ENCODE measurements around the gene ARRB2.

DNA sequence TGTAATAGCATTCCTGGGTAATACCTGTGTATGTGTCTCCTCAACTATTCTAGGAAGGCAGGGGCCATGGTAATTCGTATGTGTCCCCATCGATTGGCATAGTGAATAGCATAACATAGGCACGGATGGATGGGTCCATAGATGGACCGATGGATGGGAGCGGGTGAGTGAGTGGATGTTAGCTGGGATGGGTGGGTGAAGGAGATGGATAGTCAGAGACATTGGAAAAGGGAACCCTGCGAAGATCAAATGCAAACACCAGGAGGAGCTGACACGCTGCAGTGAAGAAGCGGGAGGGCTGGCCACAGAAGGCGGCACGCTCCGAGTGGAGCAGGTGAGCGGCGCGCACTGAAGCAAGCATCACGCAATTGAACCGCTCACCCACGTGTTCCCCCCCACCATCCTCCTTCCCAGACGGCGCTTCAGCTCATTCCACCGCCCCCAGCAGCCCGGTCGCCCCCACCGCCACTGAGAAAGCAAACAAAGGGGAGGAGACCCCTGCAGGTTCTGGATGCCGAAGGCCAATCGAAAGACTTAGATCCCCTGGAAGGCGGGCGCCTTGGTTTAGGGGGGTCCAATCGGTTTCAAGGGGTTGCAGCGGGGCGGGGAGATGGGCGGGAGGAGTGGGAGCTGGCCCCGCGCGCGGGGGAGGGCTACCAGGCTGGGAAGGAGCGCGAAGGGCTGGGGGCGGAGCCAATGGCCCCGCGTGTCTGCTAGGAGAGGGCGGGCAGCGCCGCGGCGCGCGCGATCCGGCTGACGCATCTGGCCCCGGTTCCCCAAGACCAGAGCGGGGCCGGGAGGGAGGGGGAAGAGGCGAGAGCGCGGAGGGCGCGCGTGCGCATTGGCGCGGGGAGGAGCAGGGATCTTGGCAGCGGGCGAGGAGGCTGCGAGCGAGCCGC lies at the start of gene ARRB2:
- TF ChIP-seq POLR2A (IDR thresholded peaks at IDR 0.05): peak in 1 of 2 donors; percentile 65
- TF ChIP-seq, protein P1, sequence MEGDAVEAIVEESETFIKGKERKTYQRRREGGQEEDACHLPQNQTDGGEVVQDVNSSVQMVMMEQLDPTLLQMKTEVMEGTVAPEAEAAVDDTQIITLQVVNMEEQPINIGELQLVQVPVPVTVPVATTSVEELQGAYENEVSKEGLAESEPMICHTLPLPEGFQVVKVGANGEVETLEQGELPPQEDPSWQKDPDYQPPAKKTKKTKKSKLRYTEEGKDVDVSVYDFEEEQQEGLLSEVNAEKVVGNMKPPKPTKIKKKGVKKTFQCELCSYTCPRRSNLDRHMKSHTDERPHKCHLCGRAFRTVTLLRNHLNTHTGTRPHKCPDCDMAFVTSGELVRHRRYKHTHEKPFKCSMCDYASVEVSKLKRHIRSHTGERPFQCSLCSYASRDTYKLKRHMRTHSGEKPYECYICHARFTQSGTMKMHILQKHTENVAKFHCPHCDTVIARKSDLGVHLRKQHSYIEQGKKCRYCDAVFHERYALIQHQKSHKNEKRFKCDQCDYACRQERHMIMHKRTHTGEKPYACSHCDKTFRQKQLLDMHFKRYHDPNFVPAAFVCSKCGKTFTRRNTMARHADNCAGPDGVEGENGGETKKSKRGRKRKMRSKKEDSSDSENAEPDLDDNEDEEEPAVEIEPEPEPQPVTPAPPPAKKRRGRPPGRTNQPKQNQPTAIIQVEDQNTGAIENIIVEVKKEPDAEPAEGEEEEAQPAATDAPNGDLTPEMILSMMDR (IDR thresholded peaks at IDR 0.05): peak; percentile 37 to 80 (median 61)
